AML-193 (cell line): ENCODE data around the gene DALRD3.
"Not testable (repeated sequence)": the region's sequence is repeated elsewhere in the genome, so short reads cannot be mapped to it uniquely, and the experiment has no call there.

Source experiments
- DNase-seq, 2 experiments: peaks; one replicate each; lab custom pipeline; 2025; lab: John Stamatoyannopoulos, UW

Gene DALRD3

GRCh38 chr3:49021213-49021812, 2.9 kb upstream of the DALRD3 start:
- peak; percentile 98 for DNase-seq

- peak; percentile 41 to 46 for DNase-seq
These were observed 2.2 kb upstream of the DALRD3 start for GRCh38 chr3:49020330-49021212.

GRCh38 chr3:49019941-49020329, 1.6 kb upstream of the DALRD3 start:
- DNase-seq, result no peak

DNA sequence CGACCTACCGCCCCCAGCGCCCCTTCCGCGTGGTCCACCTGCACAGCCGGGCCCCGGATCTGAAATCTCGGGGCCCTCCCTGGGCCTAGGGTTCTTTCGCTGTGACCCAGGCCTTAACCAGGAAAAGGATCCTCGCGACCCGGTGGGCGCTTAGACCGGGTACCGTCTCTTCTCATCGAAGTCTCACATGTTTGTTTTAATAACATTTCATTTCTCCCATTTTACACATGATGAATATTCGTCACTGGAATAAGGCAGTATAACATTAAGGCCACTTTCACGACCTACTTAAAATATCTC, 277 bp upstream of the DALRD3 start:
- peak in 1 of 2 experiments; percentile 48 for DNase-seq

GRCh38 chr3:49017229-49017970, 980 bp downstream of the DALRD3 start:
- peak; percentile 37 to 59 for DNase-seq

- DNase-seq, result no peak
These were observed 1.8 kb downstream of the DALRD3 start for GRCh38 chr3:49016414-49017228.

DNA sequence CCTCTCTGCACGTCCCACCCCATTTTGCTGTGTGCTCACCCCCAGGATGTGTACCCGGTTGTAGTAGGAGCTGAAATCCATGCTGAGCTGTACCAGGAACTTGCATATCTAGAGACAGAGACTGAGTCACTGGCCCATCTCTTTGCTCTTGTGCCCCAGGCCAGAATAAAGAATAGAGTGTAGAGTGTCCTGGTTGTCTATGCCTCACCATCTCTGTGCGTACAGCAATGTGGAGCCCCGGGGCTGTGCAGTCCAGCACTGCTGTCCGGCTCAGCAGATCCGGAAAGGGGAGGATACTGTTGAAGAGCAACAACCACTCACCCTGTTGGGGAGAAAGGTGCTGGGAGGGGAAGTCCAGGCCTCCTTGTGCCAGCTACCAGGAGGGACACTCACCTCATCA, 2.6 kb downstream of the DALRD3 start:
- DNase-seq, result no peak

GRCh38 chr3:49015072-49015471, 3.3 kb downstream of the DALRD3 start:
- no peak for DNase-seq

DNA sequence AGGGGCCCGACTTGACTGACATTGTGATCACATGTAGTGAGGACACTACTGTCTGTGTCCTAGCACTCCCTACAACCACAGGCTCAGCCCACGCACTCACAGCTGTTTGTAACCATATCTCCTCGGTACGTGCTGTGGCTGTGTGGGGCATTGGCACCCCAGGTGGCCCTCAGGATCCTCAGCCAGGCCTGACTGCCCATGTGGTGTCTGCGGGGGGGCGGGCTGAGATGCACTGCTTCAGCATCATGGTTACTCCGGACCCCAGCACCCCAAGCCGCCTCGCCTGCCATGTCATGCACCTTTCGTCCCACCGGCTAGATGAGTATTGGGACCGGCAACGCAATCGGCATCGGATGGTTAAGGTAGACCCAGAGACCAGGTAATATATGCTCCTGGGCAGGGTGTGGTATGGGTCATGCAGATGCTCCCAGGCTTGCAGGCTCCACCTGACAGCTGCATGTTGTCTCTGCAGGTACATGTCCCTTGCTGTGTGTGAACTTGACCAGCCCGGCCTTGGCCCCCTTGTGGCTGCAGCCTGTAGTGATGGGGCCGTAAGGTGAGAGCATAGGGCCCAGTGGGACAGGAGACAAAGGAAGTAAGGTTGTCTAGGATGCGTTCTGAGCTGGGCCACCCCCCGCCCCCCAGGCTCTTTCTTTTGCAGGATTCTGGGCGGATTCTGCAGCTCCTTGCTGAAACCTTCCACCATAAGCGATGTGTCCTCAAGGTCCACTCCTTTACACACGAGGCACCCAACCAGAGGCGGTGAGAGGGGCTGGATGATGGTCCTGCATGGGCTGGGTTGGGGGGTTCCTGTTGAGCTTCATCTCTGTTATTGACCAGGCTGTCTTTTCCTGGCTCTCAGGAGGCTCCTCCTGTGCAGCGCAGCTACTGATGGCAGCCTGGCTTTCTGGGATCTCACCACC, 4.4 kb downstream of the DALRD3 start:
- DNase-seq, result peak; percentile 40 to 41

GRCh38 chr3:49013113-49013737, 5.2 kb downstream of the DALRD3 start:
- no peak for DNase-seq

DNA sequence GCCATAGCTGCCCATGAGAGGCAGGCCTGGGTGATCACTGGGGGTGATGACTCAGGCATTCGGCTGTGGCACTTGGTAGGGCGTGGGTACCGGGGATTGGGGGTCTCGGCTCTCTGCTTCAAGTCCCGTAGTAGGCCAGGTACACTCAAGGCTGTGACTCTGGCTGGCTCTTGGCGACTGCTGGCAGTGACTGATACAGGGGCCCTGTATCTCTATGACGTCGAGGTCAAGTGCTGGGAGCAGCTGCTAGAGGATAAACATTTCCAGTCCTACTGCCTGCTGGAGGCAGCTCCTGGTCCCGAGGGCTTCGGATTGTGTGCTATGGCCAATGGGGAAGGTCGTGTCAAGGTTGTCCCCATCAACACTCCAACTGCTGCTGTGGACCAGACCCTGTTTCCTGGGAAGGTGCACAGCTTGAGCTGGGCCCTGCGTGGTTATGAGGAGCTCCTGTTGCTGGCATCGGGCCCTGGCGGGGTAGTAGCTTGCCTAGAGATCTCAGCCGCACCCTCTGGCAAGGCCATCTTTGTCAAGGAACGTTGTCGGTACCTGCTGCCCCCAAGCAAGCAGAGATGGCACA, 5.9 kb downstream of the DALRD3 start:
- DNase-seq, result no peak

- DNase-seq, result no peak
These were observed 9.0 kb downstream of the DALRD3 start for GRCh38 chr3:49009396-49009795.

GRCh38 chr3:49008627-49009026, 9.8 kb downstream of the DALRD3 start:
- not testable (repeated sequence) for DNase-seq

DNA sequence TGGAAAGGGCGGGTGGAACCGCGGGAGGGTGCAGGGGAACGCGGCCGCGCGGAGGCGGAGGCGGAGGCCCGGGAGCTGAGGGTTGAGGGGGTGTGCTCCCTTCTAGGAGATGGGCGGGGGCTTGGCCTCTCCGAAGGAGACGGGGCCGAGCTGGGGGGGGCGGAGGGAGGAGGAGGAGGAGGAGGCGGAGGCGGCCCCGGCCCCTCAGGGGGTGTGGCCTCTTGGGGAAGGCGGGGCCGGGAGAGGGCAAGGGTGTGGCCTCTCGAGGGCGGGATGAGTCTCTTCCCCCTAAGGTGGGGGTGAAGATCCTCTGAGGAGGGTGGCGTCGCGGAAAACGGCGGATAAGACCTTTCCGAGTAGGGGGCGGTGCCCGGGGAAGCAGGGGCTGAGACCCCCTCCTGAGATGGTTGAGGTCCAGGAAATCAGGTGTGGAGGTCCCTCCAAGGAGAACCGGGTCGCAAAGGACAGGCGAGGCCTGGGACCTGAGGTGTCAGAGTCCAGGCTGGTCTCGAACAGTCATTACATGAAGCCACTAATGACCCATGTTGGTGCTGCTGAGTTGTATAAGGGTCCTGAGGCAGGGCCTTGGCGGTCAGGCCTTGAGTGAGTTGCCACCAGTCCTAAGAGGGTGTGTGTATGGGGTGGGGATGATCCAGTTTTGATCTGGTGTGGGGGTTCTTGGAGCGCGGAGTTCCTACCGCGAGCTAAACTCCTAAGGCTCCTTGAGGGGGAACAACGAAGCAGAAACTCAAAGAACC, 10.4 kb downstream of the DALRD3 start:
- DNase-seq, result peak; percentile 81 to 83

- peak; percentile 98 to 99 for DNase-seq
These were observed 11.2 kb downstream of the DALRD3 start, which contains the start of gene WDR6 for GRCh38 chr3:49007068-49007770. WDR6 (plus strand) TSS chr3:49007391; CDS start chr3:49007432, 41 bp downstream.

DNA sequence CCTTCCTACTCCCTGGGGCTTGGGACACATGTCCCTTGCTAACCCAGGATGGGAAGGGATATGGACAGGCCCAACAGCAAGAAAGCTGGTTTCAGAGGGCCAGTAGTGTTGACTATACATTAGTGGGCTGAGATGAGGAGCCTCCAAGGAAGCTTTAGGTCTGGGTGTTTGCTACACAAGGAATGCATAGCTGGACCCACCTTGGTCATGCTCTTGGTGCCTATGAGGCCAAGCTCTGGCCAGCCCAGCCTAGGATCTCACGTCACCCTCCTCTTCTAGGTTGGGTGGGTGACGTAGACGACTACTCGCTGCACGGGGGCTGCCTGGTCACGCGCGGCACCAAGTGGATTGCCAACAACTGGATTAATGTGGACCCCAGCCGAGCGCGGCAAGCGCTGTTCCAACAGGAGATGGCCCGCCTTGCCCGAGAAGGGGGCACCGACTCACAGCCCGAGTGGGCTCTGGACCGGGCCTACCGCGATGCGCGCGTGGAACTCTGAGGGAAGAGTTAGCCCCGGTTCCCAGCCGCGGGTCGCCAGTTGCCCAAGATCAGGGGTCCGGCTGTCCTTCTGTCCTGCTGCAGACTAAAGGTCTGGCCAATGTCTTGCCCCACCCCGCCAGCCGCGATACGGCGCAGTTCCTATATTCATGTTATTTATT, 11.8 kb downstream of the DALRD3 start:
- DNase-seq, result peak in 1 of 2 experiments; percentile 20

DNA sequence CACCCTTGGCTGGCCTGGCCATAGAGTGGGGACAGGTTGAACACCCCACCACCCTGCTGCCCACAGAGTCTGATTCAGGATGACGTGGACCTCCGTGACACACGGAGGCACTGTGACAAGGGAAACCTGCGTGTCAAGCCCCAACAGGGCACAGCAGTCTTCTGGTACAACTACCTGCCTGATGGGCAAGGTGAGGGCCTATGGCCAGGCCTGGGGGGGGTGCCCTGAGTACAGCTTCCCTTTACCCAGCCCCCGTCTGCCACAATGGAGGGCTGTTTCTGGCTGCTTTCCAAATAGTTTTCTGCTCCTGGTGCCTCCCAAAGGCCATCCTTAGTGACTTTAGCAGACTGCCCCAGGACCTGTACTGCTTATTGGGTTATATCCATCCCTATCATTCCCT, 12.4 kb downstream of the DALRD3 start:
- DNase-seq, result no peak

GRCh38 chr3:49005303-49005680, 13.1 kb downstream of the DALRD3 start:
- no peak for DNase-seq
